ENCODE results near the gene CACNA2D3.

Gene CACNA2D3

GRCh38 chr3:54374214-54374852 is 252.0 kb downstream of the CACNA2D3 start:
- DNase-seq (ENCODE audit: low read depth in 2 of 2) = no peak

DNA sequence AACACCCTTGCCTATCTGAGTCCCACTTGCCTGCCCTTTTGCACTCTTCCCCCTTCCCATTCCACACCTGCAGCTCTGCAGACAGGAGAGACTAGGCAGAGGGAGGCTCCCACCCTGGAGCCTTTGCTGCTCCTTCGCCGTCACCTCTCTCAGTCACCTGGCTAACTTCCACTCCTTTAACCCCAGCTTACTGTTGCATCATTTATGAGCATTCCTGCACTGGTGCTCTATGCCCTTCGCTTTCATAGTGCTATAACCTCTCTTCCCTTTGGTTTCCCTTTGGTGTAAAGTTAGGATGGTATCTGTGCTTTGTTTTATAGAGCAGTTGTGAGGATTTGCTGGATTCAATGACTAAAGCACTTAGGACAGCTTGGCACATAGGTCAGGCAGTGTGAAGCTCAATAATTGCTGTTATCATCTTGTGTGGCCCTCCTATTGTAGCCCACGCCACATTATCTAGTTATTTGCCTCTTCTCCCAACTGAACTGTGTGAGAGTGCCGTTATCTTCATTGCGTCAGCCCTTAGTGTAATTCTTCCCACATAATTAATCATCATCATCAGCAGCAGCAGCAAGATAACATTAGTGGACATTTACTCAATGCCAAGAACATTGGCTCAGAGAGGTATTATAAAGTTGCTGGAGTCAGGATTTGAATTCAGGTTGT is 253.9 kb downstream of the CACNA2D3 start:
- DNase-seq (ENCODE audit: low read depth in 2 of 2) = no peak

GRCh38 chr3:54376939-54377578 is 254.7 kb downstream of the CACNA2D3 start:
- DNase-seq (ENCODE audit: low read depth in 2 of 2) = no peak

DNA sequence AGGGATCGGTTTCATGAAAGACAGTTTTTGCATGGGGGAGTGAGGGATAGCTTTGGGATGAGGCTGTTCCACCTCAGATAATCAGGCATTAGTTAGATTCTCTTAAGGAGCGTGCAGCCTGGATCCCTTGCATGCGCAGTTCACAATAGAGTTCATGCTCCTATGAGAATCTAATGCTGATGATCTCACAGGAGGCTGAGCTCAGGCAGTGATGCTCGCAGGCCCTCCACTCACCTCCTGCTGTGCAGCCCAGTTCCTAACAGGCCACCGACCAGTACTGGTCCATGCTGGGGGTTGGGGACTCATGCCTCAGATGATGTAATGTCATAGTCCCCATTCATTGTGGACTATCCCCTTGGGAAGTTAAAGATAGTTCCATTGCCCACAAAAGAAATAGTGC is 255.8 kb downstream of the CACNA2D3 start:
- DNase-seq (ENCODE audit: low read depth in 2 of 2) = no peak

DNA sequence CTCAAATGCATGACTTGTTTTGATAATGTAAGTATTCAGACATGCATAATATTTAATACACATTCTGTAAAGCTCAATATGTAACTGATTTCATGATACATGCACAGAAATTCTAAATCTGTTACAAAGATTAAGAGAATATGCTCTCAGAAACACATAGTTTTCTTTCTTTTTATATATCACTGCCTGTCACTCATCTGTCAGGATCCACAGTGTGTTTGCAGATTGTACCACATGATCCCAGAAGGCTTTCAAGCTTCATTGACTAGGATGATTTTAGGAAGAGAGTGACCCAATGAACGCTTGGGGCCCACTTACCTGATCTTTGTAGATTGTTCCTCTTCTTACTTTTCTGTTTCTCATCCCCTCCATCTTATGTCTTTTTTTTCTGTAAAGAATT is 261.9 kb downstream of the CACNA2D3 start:
- DNase-seq (ENCODE audit: low read depth in 2 of 2) = no peak

DNA sequence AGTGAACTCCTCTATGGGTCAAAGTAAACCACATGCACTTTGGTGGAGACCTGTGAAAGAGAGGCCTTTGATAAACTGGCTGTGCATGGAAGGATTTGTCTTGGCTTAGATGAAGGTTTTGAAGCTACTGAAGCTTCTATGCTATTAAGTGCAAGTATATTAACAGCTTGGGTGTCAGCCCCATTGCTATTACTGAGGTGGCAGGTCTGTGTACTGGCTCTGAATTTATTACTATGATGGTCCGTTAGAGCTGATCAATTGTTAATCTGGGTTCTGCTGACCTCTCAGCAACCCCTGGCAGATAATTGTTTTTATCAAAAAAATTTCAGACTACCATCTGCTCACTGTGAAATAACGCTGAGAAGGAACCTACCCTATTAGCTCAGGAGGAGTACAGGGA is 268.2 kb downstream of the CACNA2D3 start:
- no peak for DNase-seq (ENCODE audit: low read depth in 2 of 2)

DNA sequence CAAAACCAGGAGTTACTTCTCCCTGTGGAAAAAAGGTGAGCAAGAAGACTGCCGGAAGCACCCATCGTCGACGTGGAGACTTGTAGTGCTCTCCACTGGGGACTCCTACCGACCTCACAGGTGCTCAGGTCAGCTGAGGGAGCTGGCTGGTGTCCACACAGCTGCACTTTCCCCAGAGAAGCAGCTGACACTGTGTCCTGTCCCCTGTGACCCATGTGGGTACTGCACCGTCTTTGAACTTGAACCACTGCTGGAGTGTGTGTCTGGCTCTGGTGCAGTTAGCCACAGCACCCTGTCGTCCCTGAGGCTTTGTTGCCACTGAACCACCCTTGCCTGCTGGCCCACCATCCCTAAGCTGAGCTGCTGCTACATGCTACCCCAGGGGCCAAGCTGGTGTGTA is 270.8 kb downstream of the CACNA2D3 start:
- DNase-seq (ENCODE audit: low read depth in 2 of 2) = no peak

DNA sequence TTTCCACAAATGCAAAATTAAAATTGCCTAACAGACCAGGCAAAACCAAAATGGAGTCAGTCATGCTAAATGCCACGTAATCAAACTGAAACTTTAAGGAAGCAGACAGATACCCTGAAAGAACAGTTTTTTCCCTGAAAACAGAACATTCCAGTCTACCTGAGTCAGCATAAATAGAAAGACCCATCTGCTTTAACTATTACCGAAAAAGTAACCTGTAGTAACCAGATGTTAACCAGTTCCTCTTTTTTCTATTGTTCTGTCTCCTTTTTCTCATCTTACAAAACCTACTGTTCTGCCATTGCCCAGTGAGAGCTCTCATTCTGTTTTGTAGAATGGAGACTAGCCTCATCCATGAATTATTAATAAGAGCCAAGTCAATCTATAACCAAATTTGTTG is 286.0 kb downstream of the CACNA2D3 start:
- no peak for DNase-seq (ENCODE audit: low read depth in 2 of 2)

- no peak for DNase-seq (ENCODE audit: low read depth in 2 of 2)
These were observed 299.6 kb downstream of the CACNA2D3 start for GRCh38 chr3:54421943-54422342.

DNA sequence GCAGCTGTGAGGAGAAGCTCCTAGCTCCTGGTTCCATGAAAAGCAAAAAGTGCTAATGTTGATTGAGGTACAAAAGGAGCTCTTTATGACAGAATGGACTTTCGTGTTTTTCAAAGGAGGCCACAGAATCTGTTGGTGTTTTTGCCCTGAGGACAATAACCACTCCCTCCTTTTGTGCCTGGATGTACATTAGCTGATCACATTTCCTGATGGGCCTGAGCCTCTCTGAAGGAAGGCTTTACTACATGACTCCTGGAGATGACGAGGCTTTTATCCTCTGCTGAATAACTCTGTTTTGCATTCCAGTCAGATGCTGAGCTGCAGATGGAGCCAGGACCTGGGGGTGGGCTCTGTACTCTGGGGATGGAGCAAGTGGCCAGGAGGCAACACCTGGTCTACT is 301.9 kb downstream of the CACNA2D3 start:
- DNase-seq (ENCODE audit: low read depth in 2 of 2) = no peak

GRCh38 chr3:54426381-54426780 is 304.0 kb downstream of the CACNA2D3 start:
- peak; percentile 14 to 20 for DNase-seq (ENCODE audit: low read depth in 2 of 2)

- DNase-seq (ENCODE audit: low read depth in 2 of 2) = no peak
These were observed 305.1 kb downstream of the CACNA2D3 start for GRCh38 chr3:54427501-54427900.

DNA sequence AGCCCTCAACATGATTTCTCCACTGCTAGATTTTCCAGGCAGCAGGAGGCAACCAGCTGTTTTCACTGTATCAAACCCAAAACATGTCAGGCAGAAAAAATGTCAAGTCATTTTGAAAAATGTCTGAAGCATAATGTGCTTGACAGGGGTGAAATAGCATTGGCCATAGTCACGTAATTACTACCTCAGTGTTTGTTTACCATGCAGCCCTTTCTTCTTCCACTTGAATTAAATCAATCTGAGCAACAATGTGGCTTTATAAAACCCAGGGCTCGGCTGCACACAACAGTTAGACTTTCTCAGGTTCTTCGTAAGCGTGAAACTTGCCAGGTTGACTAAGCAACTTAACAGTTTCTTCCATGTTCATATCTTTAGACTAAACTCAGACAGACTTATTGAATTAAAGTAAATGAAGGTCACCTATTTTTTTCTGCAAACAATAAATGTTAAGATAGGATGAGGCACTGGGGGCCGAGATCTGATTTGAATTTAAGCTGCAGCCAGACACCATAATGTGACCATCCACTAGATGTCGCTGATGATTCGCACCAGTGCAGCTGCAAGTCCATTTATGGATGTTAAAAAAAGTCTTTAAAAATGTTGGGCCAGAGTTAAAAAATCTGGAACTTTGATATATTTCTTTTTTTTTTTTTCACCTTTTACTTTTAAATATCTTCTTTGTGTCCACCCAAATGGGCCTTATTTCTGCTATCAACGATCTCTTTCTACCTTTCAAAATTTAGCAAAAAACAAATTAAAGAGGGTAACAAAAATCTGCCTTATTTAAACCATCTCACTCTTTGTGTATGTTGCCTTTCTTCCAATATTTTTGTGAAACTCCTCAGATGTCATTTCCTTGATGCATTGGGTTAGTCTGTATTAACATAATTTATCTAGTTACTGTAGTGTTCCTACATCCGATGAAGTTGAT is 305.9 kb downstream of the CACNA2D3 start:
- DNase-seq (ENCODE audit: low read depth in 2 of 2) = peak; percentile 69 to 70

GRCh38 chr3:54432975-54433374 is 310.6 kb downstream of the CACNA2D3 start:
- no peak for DNase-seq (ENCODE audit: low read depth in 2 of 2)

DNA sequence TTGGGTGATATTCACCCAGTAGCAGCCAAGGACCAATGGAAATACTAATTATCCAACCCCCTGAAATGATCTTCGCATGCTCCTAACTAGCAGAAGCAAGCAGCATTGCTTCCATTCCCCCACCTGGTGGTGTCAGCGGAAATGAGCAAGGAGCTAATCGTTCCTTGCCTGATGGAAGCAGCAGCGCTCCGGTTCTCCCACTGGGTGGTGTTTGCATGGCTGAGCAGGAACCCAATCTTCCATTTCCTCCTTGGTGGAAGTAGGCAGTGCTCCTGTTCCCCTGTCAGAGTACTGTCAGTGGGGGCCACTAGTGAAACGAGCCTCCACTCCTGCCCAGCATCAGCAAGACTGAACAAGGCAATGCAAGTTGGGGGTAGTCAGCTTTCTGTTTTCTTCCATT is 311.5 kb downstream of the CACNA2D3 start:
- DNase-seq (ENCODE audit: low read depth in 2 of 2) = no peak

GRCh38 chr3:54434756-54435155 is 312.4 kb downstream of the CACNA2D3 start:
- DNase-seq (ENCODE audit: low read depth in 2 of 2) = no peak

DNA sequence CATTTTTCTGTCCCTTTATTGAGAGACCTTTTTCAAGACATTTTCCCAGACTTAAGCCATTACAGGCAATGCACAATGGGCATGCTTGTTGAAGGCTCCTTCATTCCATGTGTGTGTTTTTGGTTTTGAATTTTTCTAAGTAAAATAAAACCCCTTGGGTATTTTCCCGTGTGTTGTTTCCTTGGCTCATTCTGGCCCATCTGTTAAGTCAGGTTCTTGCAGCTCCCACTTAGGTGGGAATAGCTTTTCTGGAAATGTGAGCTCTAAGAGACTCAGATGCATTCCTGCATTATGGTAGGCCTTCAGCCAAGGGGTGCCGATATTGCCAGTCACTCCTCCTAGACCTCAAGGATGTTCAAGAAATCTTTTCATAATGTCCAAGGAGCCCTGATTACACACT is 314.9 kb downstream of the CACNA2D3 start:
- DNase-seq (ENCODE audit: low read depth in 2 of 2) = no peak

- no peak for DNase-seq (ENCODE audit: low read depth in 2 of 2)
These were observed 321.3 kb downstream of the CACNA2D3 start for GRCh38 chr3:54443561-54444161.

DNA sequence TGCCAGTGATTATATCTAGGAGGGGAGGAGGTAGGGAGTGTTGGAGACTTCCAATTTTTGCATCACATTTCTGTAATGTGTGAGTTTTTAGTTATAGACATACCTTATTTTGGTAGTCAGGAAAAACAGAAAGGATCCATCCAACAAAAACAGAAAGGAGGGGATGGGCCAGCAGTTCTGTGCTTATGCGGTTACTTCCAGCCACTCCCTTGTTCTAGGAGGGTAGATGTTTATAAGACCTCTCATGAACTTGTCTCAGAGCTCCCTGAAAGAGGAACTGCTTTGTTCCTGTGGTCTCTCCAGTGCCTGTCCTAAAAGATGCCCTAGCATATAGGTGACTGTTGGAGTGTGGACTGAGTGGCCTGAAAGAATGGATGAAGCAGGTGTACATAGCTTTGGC is 323.3 kb downstream of the CACNA2D3 start:
- no peak for DNase-seq (ENCODE audit: low read depth in 2 of 2)

GRCh38 chr3:54447427-54447826 is 325.1 kb downstream of the CACNA2D3 start:
- DNase-seq (ENCODE audit: low read depth in 2 of 2) = no peak

DNA sequence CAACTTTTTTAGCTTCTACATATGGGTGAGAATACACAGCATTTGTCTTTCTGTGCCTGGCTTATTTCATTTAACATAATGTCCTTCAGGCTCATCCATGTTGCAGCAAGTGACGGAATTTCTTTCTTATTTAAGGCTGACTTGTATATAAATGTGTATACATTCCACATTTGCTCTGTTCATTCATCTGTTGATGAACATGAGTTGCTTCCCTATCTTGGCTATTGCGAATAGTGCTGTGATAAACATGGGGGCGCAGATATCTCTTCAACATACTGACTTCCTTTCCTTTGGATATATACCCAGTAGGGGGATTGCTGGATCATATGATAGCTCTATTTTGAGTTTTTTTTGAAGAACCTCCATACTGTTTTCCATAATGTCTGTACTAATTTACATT is 332.5 kb downstream of the CACNA2D3 start:
- DNase-seq (ENCODE audit: low read depth in 2 of 2) = no peak

DNA sequence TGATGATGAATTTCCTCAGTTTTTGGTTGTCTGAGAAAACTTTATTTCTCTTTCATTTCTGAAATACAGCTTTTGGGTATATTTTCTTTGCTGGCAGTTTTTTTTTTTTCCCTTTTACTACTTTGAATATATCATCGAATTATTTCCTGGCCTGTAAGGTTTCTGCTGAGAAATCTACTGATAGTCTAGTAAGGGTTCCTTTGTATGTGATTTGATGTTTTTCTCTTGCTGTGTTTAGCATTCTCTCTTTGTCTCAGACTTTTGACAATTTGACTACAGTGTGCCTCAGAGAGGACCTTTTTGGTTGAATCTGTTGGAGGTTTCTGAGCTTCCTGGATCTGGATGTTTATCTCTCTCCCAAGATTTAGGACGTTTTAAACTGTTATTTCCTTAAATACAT is 336.0 kb downstream of the CACNA2D3 start:
- DNase-seq (ENCODE audit: low read depth in 2 of 2) = no peak

Data from fibroblast of skin of left quadriceps (primary cell).